HL-60 (cell line): ENCODE data around the gene ASCC2.
"Not testable (repeated sequence)": the region's sequence is repeated elsewhere in the genome, so short reads cannot be mapped to it uniquely, and the experiment has no call there.

Experiments
- DNase-seq, 2 experiments: peaks; one replicate each; pipeline ENCODE4 v3.0.0-alpha.2; 2010 to 2020; ENCODE audit warnings: low read depth in 1 of 2, low spot score in 1 of 2
- H3K27ac ChIP-seq: fragments of 250-450 bp; sonication (Bioruptor Pico); replicated peaks from 2 replicates; pipeline ENCODE4 v1.5.1; 2020; ENCODE audit warnings: mild to moderate bottlenecking, moderate library complexity
- H3K27me3 ChIP-seq: fragments of 250-450 bp; sonication (Bioruptor Pico); 2 replicates; pipeline ENCODE4 v1.5.1; 2021; ENCODE audit warnings: mild to moderate bottlenecking, moderate library complexity; ENCODE audit not compliant: insufficient read depth, poor library complexity, severe bottlenecking
- H3K4me3 ChIP-seq: replicated peaks from 2 replicates; pipeline ENCODE4 v1.5.1; 2011; ENCODE audit warnings: mild to moderate bottlenecking, control low read depth, low read length; ENCODE audit not compliant: insufficient read depth
- GABPA ChIP-seq: IDR thresholded peaks from 2 replicates; pipeline ENCODE4 v1.6.1; 2012; ENCODE audit warnings: low read depth
- POLR2AphosphoS5 ChIP-seq: IDR thresholded peaks from 2 replicates; pipeline ENCODE4 v1.6.1; 2012; ENCODE audit warnings: low read depth
- SPI1 ChIP-seq: IDR thresholded peaks from 2 replicates; pipeline ENCODE4 v1.6.1; 2012; ENCODE audit warnings: low read depth, mild to moderate bottlenecking, borderline replicate concordance
- TF ChIP-seq, protein P1 (sequence below): IDR thresholded peaks from 2 replicates; pipeline ENCODE4 v1.6.1; 2012; ENCODE audit warnings: low read depth; ENCODE audit not compliant: insufficient replicate concordance
- TF ChIP-seq, protein P2 (sequence below): IDR thresholded peaks from one replicate; pipeline ENCODE4 v1.5.1; 2011; ENCODE audit warnings: low read length, control low read depth, inconsistent platforms; ENCODE audit not compliant: insufficient read depth

ASCC2 gene

DNA sequence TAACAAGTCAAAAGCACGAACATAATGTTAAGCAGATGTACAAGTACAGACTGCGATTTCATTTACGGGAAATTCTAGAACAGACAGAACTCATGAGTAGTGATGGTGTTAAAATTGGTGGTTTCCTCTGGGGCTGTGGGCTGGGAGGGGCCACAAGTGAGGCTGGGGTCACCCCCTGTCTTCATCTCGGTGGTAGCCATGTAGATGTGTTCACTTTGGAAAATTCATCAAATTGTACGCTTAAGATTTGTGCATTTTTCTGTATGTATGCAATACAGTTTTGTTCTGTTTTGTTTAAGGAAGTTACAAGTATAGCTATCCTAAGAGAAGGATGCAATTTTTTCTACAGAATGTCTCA is 504 bp upstream of the ASCC2 start:
- Histone ChIP-seq H3K27ac (peak overlapping the region; percentile 66), H3K27me3 (no peaks in the 10 kb centered on the region), H3K4me3 (peak overlapping the region; percentile 54)
- TF ChIP-seq POLR2AphosphoS5, result no peak
- TF ChIP-seq, protein P1, sequence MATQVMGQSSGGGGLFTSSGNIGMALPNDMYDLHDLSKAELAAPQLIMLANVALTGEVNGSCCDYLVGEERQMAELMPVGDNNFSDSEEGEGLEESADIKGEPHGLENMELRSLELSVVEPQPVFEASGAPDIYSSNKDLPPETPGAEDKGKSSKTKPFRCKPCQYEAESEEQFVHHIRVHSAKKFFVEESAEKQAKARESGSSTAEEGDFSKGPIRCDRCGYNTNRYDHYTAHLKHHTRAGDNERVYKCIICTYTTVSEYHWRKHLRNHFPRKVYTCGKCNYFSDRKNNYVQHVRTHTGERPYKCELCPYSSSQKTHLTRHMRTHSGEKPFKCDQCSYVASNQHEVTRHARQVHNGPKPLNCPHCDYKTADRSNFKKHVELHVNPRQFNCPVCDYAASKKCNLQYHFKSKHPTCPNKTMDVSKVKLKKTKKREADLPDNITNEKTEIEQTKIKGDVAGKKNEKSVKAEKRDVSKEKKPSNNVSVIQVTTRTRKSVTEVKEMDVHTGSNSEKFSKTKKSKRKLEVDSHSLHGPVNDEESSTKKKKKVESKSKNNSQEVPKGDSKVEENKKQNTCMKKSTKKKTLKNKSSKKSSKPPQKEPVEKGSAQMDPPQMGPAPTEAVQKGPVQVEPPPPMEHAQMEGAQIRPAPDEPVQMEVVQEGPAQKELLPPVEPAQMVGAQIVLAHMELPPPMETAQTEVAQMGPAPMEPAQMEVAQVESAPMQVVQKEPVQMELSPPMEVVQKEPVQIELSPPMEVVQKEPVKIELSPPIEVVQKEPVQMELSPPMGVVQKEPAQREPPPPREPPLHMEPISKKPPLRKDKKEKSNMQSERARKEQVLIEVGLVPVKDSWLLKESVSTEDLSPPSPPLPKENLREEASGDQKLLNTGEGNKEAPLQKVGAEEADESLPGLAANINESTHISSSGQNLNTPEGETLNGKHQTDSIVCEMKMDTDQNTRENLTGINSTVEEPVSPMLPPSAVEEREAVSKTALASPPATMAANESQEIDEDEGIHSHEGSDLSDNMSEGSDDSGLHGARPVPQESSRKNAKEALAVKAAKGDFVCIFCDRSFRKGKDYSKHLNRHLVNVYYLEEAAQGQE, result no peak
- TF ChIP-seq SPI1, result no peak
- TF ChIP-seq, protein P2, sequence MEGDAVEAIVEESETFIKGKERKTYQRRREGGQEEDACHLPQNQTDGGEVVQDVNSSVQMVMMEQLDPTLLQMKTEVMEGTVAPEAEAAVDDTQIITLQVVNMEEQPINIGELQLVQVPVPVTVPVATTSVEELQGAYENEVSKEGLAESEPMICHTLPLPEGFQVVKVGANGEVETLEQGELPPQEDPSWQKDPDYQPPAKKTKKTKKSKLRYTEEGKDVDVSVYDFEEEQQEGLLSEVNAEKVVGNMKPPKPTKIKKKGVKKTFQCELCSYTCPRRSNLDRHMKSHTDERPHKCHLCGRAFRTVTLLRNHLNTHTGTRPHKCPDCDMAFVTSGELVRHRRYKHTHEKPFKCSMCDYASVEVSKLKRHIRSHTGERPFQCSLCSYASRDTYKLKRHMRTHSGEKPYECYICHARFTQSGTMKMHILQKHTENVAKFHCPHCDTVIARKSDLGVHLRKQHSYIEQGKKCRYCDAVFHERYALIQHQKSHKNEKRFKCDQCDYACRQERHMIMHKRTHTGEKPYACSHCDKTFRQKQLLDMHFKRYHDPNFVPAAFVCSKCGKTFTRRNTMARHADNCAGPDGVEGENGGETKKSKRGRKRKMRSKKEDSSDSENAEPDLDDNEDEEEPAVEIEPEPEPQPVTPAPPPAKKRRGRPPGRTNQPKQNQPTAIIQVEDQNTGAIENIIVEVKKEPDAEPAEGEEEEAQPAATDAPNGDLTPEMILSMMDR, result no peak
- no peak for TF ChIP-seq GABPA
- DNase-seq, result no peak

DNA sequence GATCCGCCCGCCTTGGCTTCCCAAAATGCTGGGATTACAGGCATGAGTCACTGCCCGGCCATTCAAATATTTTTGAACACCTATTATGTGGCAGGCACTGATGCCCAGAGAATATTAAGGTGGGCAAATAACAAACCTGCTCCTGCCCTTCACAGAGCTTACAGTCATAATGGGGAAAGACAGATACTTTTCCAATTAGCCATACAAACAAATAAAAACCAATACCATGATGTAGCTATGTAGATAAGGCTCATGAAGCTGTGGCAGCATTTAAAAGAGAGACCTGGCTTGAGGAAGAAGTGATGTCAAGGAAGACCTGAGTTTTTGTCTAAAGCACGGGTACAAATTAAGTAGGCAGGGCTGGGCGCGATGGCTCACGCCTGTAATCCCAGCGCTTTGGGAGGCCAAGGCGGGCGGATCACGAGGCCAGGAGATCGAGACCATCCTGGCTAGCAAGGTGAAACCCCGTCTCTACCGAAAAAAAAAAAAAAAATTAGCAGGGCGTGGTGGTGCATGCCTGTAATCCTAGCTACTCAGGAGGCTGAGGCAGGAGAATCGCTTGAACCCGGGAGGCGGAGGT is 1.2 kb downstream of the ASCC2 start:
- not testable (repeated sequence) for H3K27me3 ChIP-seq, DNase-seq, H3K27ac ChIP-seq
- H3K4me3 ChIP-seq, result peak overlapping the region; percentile 70

DNA sequence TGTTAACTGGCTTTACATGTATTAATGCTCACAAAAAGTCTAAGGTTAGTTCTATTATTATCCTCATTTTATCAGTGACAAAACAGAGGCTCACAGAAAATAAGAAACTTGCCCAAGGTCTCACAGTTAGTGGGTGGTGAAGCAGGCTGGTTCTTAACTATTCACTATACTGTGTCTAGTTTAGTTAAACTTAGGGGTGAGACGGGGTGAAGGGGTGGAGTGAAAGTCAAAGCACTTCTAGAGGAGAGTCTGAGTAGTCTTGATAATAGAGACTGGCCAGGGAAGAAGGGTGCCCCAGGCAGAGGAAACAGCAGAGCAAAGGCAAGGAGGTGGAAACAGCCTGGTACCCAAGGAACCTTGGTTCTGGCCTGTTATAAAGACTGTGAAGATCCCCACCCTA is 4.0 kb downstream of the ASCC2 start:
- Histone ChIP-seq H3K27me3 (no peaks in the 10 kb centered on the region), H3K4me3 (no peak overlapping the region), H3K27ac (no peak overlapping the region)
- TF ChIP-seq GABPA (no peak), SPI1 (no peak), POLR2AphosphoS5 (no peak)
- TF ChIP-seq, protein P2, result no peak
- TF ChIP-seq, protein P1, result no peak
- no peak for DNase-seq

DNA sequence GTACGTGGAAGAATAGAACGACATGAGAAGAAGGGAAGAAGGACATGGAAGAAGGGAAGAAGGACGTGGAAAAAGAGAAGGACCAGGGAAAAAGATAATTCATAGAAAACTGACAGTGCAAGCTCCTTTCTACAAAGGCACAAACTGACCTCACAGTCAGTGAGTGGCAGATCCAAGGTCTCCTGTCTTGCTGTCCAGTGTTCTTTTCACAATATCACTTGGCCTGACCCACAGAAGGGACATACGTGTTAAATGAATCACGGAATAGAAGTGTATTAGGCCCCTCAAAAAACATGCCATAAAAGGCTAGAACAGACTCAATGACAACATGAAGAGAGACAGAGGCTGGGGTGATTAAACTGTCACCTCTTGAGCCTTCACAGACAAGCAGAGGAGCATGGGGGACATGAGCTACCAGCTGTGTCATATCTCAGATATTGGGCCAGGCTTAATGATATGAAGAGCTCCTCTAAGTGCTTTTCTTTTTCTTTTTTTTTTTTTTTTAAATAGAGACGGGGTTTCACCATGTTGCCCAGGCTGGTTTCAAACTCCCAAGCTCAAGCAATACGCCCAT is 4.6 kb downstream of the ASCC2 start:
- TF ChIP-seq POLR2AphosphoS5, result no peak
- no peak for TF ChIP-seq SPI1
- TF ChIP-seq GABPA, result no peak
- TF ChIP-seq, protein P2, result no peak
- TF ChIP-seq, protein P1, result no peak
- no peak overlapping the region for H3K4me3 ChIP-seq
- no peaks in the 10 kb centered on the region for H3K27me3 ChIP-seq
- no peak overlapping the region for H3K27ac ChIP-seq
- DNase-seq, result no peak
